Measurements from ENCODE around the gene APOL1. TPM values are rescaled to one million over a fixed set of nuclear protein-coding genes. Genes with fewer than 3 reads are reported as not detected.
"Not testable (repeated sequence)": the region's sequence is repeated elsewhere in the genome, so short reads cannot be mapped to it uniquely, and the experiment has no call there.

APOL1 gene
- polyA plus RNA-seq, 1 of the 3 experiments (the other 2 are of a cell fraction), result 0.56 TPM

DNA sequence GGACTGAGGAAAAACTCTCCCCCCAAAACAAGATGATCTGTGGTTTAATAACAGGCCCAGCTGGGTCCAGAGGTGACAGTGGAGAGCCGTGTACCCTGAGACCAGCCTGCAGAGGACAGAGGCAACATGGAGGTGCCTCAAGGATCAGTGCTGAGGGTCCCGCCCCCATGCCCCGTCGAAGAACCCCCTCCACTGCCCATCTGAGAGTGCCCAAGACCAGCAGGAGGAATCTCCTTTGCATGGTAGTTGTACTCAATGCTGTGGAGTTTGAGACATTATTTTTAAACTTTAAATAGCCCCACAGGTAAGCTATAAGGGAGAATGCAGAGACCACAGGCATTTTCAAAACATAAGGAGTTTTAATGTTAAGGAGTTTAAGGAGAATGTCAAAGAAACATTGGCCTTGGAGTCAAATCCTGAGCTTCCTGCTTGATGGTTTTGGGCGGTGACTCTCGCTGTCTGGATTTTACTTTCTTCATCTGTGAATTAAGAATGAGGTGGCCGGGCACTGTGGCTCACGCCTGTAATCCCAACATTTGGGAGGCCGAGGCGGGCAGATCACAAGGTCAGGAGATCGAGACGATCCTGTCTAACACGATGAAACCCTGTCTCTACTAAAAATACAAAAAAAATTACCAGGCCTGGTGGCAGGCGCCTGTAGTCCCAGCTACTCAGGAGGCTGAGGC is 6.8 kb downstream of the APOL1 start:
- Histone ChIP-seq H3F3A (replicated peaks; ENCODE audit: insufficient read depth) (no peaks in the 10 kb centered on the region), H4K20me1 (ENCODE audit: insufficient read depth) (no peaks in the 10 kb centered on the region), H3K79me2 (ENCODE audit: insufficient read depth) (no peaks in the 10 kb centered on the region), H3K27ac (ENCODE audit: low read depth in 2 of 2, low read length in 1 of 2) (no peak overlapping the region), H3K4me3 (ENCODE audit: low read depth in 2 of 2, low read length in 1 of 2) (no peak overlapping the region), H3K36me3 (replicated peaks in 1 of 2; ENCODE audit: control insufficient read depth in 1 of 2, insufficient read depth in 2 of 2, low read length in 1 of 2) (no peaks in the 10 kb centered on the region), H3K4me1 (ENCODE audit: control insufficient read depth in 1 of 2, insufficient read depth in 2 of 2, low read depth in 1 of 2, low read length in 1 of 2) (peaks cover 0 to 6% of the 10 kb centered on the region in 2 experiments; a peak in 1 of 4 replicates), H2AFZ (ENCODE audit: low read depth) (no peak overlapping the region), H3K9me2 (no peaks in the 10 kb centered on the region), H3K4me2 (no peak overlapping the region), H3K9me3 (no peaks in the 10 kb centered on the region), H3K27me3 (ENCODE audit: insufficient read depth) (no peaks in the 10 kb centered on the region), H3K9ac (no peak overlapping the region)
- TF ChIP-seq USF1 (IDR thresholded peaks at IDR 0.05; ENCODE audit: borderline replicate concordance, low read depth) (no peak), RXRA (IDR thresholded peaks at IDR 0.05; ENCODE audit: borderline replicate concordance, low read depth) (no peak), CHD2 (IDR thresholded peaks at IDR 0.05; ENCODE audit: low read length, partially characterized antibody) (no peak), NRF1 (IDR thresholded peaks at IDR 0.05; ENCODE audit: low read depth, low read length) (no peak), FOXJ3 (CRISPR knock-in tag; IDR thresholded peaks at IDR 0.05) (no peak), SIN3A (IDR thresholded peaks at IDR 0.05; ENCODE audit: borderline replicate concordance, low read depth, low read length) (no peak), TAF1 (IDR thresholded peaks at IDR 0.05; ENCODE audit: borderline replicate concordance, low read depth, low read length) (no peak), MXI1 (IDR thresholded peaks at IDR 0.05; ENCODE audit: low read depth, low read length) (no peak), FOXM1 (IDR thresholded peaks at IDR 0.05; ENCODE audit: low read depth) (no peak), GATA2 (CRISPR knock-in tag; IDR thresholded peaks at IDR 0.05) (no peak), SMC3 (IDR thresholded peaks at IDR 0.05; ENCODE audit: low read depth, low read length) (no peak), JUND (IDR thresholded peaks at IDR 0.05) (no peak), EZH2phosphoT487 (IDR thresholded peaks at IDR 0.05; ENCODE audit: borderline replicate concordance, low read depth) (no peak), ZBTB33 (IDR thresholded peaks at IDR 0.05; ENCODE audit: borderline replicate concordance, low read depth) (no peak), ELF1 (IDR thresholded peaks at IDR 0.05) (no peak)
- TF ChIP-seq, protein P1, sequence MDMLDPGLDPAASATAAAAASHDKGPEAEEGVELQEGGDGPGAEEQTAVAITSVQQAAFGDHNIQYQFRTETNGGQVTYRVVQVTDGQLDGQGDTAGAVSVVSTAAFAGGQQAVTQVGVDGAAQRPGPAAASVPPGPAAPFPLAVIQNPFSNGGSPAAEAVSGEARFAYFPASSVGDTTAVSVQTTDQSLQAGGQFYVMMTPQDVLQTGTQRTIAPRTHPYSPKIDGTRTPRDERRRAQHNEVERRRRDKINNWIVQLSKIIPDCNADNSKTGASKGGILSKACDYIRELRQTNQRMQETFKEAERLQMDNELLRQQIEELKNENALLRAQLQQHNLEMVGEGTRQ (IDR thresholded peaks at IDR 0.05; ENCODE audit: borderline replicate concordance, low read depth, low read length), result no peak
- ChIA-PET POLR2A (interaction anchor here (0.9 kb wide), 1 partner anchor 10 kb away, joined by 3 read pairs; no protein-coding TSS in a partner anchor), CTCF (interaction anchor here (1.1 to 2.1 kb wide), 4 partner anchors 18 to 65 kb away, joined by 3 to 5 read pairs (median 4); no protein-coding TSS in a partner anchor)
- WGBS (ENCODE audit: low lambda C conversion rate), result 83% methylated on average over 14 of the region's 14 CpGs
- no peak for DNase-seq

- H3K4me2 ChIP-seq; H3K27me3 ChIP-seq (ENCODE audit: insufficient read depth); H3K4me3 ChIP-seq (ENCODE audit: low read depth in 2 of 2, low read length in 1 of 2); H3K9ac ChIP-seq; H4K20me1 ChIP-seq (ENCODE audit: insufficient read depth); H3K27ac ChIP-seq (ENCODE audit: low read depth in 2 of 2, low read length in 1 of 2); H3K9me3 ChIP-seq; H3F3A ChIP-seq (replicated peaks; ENCODE audit: insufficient read depth); DNase-seq; POLR2A ChIA-PET; H3K9me2 ChIP-seq; H3K4me1 ChIP-seq (ENCODE audit: control insufficient read depth in 1 of 2, insufficient read depth in 2 of 2, low read depth in 1 of 2, low read length in 1 of 2); H3K36me3 ChIP-seq (replicated peaks in 1 of 2; ENCODE audit: control insufficient read depth in 1 of 2, insufficient read depth in 2 of 2, low read length in 1 of 2); H3K79me2 ChIP-seq (ENCODE audit: insufficient read depth); H2AFZ ChIP-seq (ENCODE audit: low read depth): not testable (repeated sequence)
- CTCF ChIA-PET, result interaction anchor here (0.9 to 1.9 kb wide), 2 partner anchors 16 to 24 kb away, joined by 4 to 9 read pairs; no protein-coding TSS in a partner anchor
- 79% methylated on average over 6 of the region's 6 CpGs for WGBS (ENCODE audit: low lambda C conversion rate)
Measured at GRCh38 chr22:36261675-36262074, 8.7 kb downstream of the APOL1 start.

- DNase-seq; H3K4me3 ChIP-seq (ENCODE audit: low read depth in 2 of 2, low read length in 1 of 2); H3K9me2 ChIP-seq; H3K9ac ChIP-seq; H3K79me2 ChIP-seq (ENCODE audit: insufficient read depth); H4K20me1 ChIP-seq (ENCODE audit: insufficient read depth); POLR2A ChIA-PET; H3K36me3 ChIP-seq (replicated peaks in 1 of 2; ENCODE audit: control insufficient read depth in 1 of 2, insufficient read depth in 2 of 2, low read length in 1 of 2); H3K27ac ChIP-seq (ENCODE audit: low read depth in 2 of 2, low read length in 1 of 2); H3K4me2 ChIP-seq; H3K27me3 ChIP-seq (ENCODE audit: insufficient read depth); H3K9me3 ChIP-seq; H2AFZ ChIP-seq (ENCODE audit: low read depth); H3F3A ChIP-seq (replicated peaks; ENCODE audit: insufficient read depth); H3K4me1 ChIP-seq (ENCODE audit: control insufficient read depth in 1 of 2, insufficient read depth in 2 of 2, low read depth in 1 of 2, low read length in 1 of 2): not testable (repeated sequence)
- WGBS (ENCODE audit: low lambda C conversion rate), result 96% methylated on average over 3 of the region's 3 CpGs
- CTCF ChIA-PET, result interaction anchor here (1.9 kb wide), 1 partner anchor 24 kb away, joined by 9 read pairs; no protein-coding TSS in a partner anchor
Measured at GRCh38 chr22:36262307-36262706, 9.4 kb downstream of the APOL1 start.
